HepG2 (cell line): Measurements from ENCODE around the gene ARFGEF3. TPM values are rescaled to one million over a fixed set of nuclear protein-coding genes. Genes with fewer than 3 reads are reported as not detected.
A peak's percentile ranks its signal among the peaks of the same experiment; 100 is the strongest.

Experiments used
- ATAC-seq: fragments of 200-7000 bp; cut with Tn5 transposase; 3 replicates; pipeline ENCODE4 v1.9.1; 2020; ENCODE audit warnings: mild to moderate bottlenecking, moderate library complexity
- BruUV-seq: library from RNA; stranded (reverse); fragments of 400-500 nt; replicated peaks from 2 replicates; lab custom pipeline; 2021; lab: Mats Ljungman, UMichigan
- CTCF ChIA-PET: fragments of 300-600 bp; formaldehyde crosslinking; extraction: SDS; loops from one replicate; lab custom pipeline; 2021; ENCODE audit warnings: low total read pairs, inconsistent platforms, low intra/inter-chr PET ratio; lab: Yijun Ruan, JAX
- POLR2A ChIA-PET: fragments of 350-600 bp; sonication (Branson Sonifier 250); formaldehyde crosslinking; loops from one replicate; lab custom pipeline; 2020; ENCODE audit warnings: antibody characterized with exemption, inconsistent platforms; lab: Yijun Ruan, JAX
- DNase-seq: peaks from one replicate; pipeline ENCODE4 v3.0.0-alpha.2; 2015; ENCODE audit warnings: low spot score
- FAIRE-seq: peaks from 3 replicates; lab custom pipeline; 2011; peaks lifted over from hg19 to GRCh38; lab: Jason Lieb, UNC
- H2AFZ ChIP-seq: one replicate; pipeline ENCODE4 v1.6.1; 2011; ENCODE audit warnings: low read length, inconsistent platforms
- H3K27ac ChIP-seq: fragments of 300-600 bp; 3 replicates; pipeline ENCODE4 v1.8.0; 2011; ENCODE audit warnings: mixed run types, mild to moderate bottlenecking, mixed read lengths, low read length, inconsistent platforms; ENCODE audit not compliant: insufficient read depth; ENCODE audit errors: extremely low read length
- H3K27me3 ChIP-seq, 2 experiments: fragments of 200-600 bp in 1 of 2; 2 replicates in 1 of 2; 3 replicates in 1 of 2; pipeline versions ENCODE4 v1.6.0 to v1.8.0; 2011; ENCODE audit warnings: low read length in 2 of 2, mild to moderate bottlenecking in 2 of 2, moderate library complexity in 2 of 2, inconsistent platforms in 1 of 2; ENCODE audit not compliant: insufficient read depth in 2 of 2, control insufficient read depth in 1 of 2
- H3K36me3 ChIP-seq, 2 experiments: fragments of 200-600 bp in 1 of 2; replicated peaks in 1 of 2; 2 replicates in 1 of 2; 3 replicates in 1 of 2; pipeline versions ENCODE4 v1.5.1 to v1.8.0; 2011; ENCODE audit warnings: low read length in 2 of 2, inconsistent platforms in 1 of 2; ENCODE audit not compliant: insufficient read depth in 2 of 2, control insufficient read depth in 1 of 2
- H3K4me1 ChIP-seq: 2 replicates; pipeline ENCODE4 v1.5.1; 2012; ENCODE audit warnings: low read length, inconsistent platforms; ENCODE audit not compliant: insufficient read depth
- H3K4me2 ChIP-seq: 2 replicates; pipeline ENCODE4 v1.6.0; 2011; ENCODE audit warnings: low read depth, low read length, inconsistent platforms
- H3K4me3 ChIP-seq, 3 experiments: fragments of 200-600 bp in 1 of 3; sonication (generic), shearing (Covaris generic) in 1 of 3; replicated peaks in 1 of 3; 2 replicates each; pipeline ENCODE4 v1.5.1; 2011 to 2016; ENCODE audit warnings: low read length in 3 of 3, inconsistent platforms in 2 of 3, low read depth in 2 of 3, mild to moderate bottlenecking in 2 of 3, control low read depth in 1 of 3, mixed read lengths in 1 of 3; ENCODE audit not compliant: insufficient read depth in 1 of 3
- H3K79me2 ChIP-seq: one replicate; pipeline ENCODE4 v1.6.1; 2011; ENCODE audit warnings: low read length, inconsistent platforms; ENCODE audit not compliant: insufficient read depth
- H3K9ac ChIP-seq: 2 replicates; pipeline ENCODE4 v1.6.0; 2011; ENCODE audit warnings: mild to moderate bottlenecking, low read depth, low read length, inconsistent platforms; ENCODE audit not compliant: insufficient read depth
- H3K9me3 ChIP-seq: 2 replicates; pipeline ENCODE4 v1.5.1; 2012; ENCODE audit warnings: mild to moderate bottlenecking, low read length
- H4K20me1 ChIP-seq: 2 replicates; pipeline ENCODE4 v1.6.0; 2011; ENCODE audit warnings: inconsistent platforms, mild to moderate bottlenecking, low read length, moderate library complexity; ENCODE audit not compliant: insufficient read depth
- KLF11 ChIP-seq: IDR thresholded peaks from 2 replicates; pipeline ENCODE4 v1.6.1; 2016; ENCODE audit warnings: missing compliant biosample characterization
- NR2F1 ChIP-seq, 2 experiments: fragments of 450-650 bp in 1 of 2; formaldehyde crosslinking in 1 of 2; IDR thresholded peaks; 2 replicates each; pipeline versions ENCODE4 v1.5.0 to v1.6.1; 2016 to 2020; ENCODE audit warnings: mild to moderate bottlenecking in 1 of 2, missing compliant biosample characterization in 1 of 2, missing genetic modification reagents in 1 of 2, moderate library complexity in 1 of 2
- ONECUT2 ChIP-seq: sonication (generic); formaldehyde crosslinking; IDR thresholded peaks from 2 replicates; pipeline ENCODE4 v1.4.0; 2020; ENCODE audit warnings: missing genetic modification reagents
- PBX3 ChIP-seq: sonication (generic); formaldehyde crosslinking; IDR thresholded peaks from 2 replicates; pipeline ENCODE4 v1.8.1; 2023; ENCODE audit warnings: missing genetic modification reagents, inconsistent platforms, borderline replicate concordance
- SIX1 ChIP-seq: sonication (generic); formaldehyde crosslinking; IDR thresholded peaks from 2 replicates; pipeline ENCODE4 v1.4.0; 2020; ENCODE audit warnings: missing genetic modification reagents, borderline replicate concordance
- XRCC5 ChIP-seq: fragments of 200-400 bp; formaldehyde crosslinking; optimal IDR thresholded peaks from 2 replicates; pipeline ENCODE3; 2017; ENCODE audit warnings: mild to moderate bottlenecking, low read length
- ZBTB2 ChIP-seq: sonication (generic); formaldehyde crosslinking; IDR thresholded peaks from 2 replicates; pipeline ENCODE4 v1.8.0; 2022; ENCODE audit warnings: low read depth, missing genetic modification reagents
- ZNF30 ChIP-seq: sonication (generic); formaldehyde crosslinking; IDR thresholded peaks from 2 replicates; pipeline ENCODE4 v1.5.0; 2020; ENCODE audit warnings: mild to moderate bottlenecking, missing genetic modification reagents
- ZNF646 ChIP-seq: sonication (generic); formaldehyde crosslinking; IDR thresholded peaks from 2 replicates; pipeline ENCODE4 v1.9.0; 2021; ENCODE audit warnings: mild to moderate bottlenecking, missing genetic modification reagents
- ZNF800 ChIP-seq: sonication (generic); formaldehyde crosslinking; IDR thresholded peaks from 2 replicates; pipeline ENCODE4 v1.4.0; 2020; ENCODE audit warnings: missing genetic modification reagents
- WGBS: methylation state at CpG from one replicate; pipeline ENCODE4 v1.1.6; 2017; ENCODE audit warnings: low lambda C conversion rate; 5-methylcytosine and 5-hydroxymethylcytosine counted together
- in situ Hi-C: cut with HindIII; loops from 2 replicates; pipeline ENCODE4 v1.10.0; 2017; ENCODE audit warnings: low pct_unique_long_range_greater_than_20kb; ENCODE audit not compliant: extremely low pct_ligation_motif_present
- intact Hi-C: fragments of 100-400 bp; cut with micrococcal nuclease; formaldehyde crosslinking; loops from one replicate; pipeline ENCODE4 v1.10.0; 2022; ENCODE audit not compliant: unreplicated experiment
- polyA plus RNA-seq, 8 experiments: library from polyadenylated mRNA; depleted of rRNA in 3 of 8; stranded (reverse) in 7 of 8; unstranded in 1 of 8; fragments of >200 nt; fragmentation: Illumina TruSeq in 4 of 8; extraction: Trizol in 4 of 8; gene quantifications; 2 replicates each; pipeline versions ENCODE4 v1.2.1 to v1.2.3, GENCODE V29; 2011 to 2016; ENCODE audit warnings: low read depth in 4 of 8, missing spikeins in 1 of 8, mixed read lengths in 1 of 8; ENCODE audit not compliant: insufficient read depth in 1 of 8
- total RNA-seq, 5 experiments: library from RNA; depleted of rRNA; stranded (reverse); fragments of >200 nt; fragmentation: Illumina TruSeq; extraction: Trizol; gene quantifications; 2 replicates each; pipeline ENCODE4 v1.2.3, GENCODE V29; 2016; ENCODE audit warnings: low read depth in 1 of 5

Gene ARFGEF3
- total and polyA plus RNA-seq, 2 of the 13 experiments (the other 11 are each of a cell fraction or from before 2014, with no cell fraction given): 0.60 to 2.6 TPM

GRCh38 chr6:138162111-138162954 lies 594 bp downstream of the ARFGEF3 start:
- ChIA-PET CTCF (interaction anchor here (1.5 kb wide), 1 partner anchor 116 kb away, joined by 5 read pairs; no protein-coding TSS in a partner anchor), POLR2A (no interaction called here)
- intact Hi-C loops: loop anchor here (5.0 kb wide), 1 partner anchor 115 kb away; no protein-coding TSS in a partner anchor
- H3K4me2 ChIP-seq: peak overlapping the region; percentile 88
- no peak for DNase-seq
- FAIRE-seq: no peak
- peak overlapping the region; percentile 42 to 89 (median 62) for H3K4me3 ChIP-seq
- H3K79me2 ChIP-seq: no peaks in the 10 kb centered on the region
- in situ Hi-C loops: no loop called here
- ATAC-seq: peak; percentile 51
- 4% methylated on average over 36 of the region's 53 CpGs for WGBS
- peaks cover 3 to 49% of the 10 kb centered on the region in 2 experiments; a peak in 4 of 5 replicates for H3K27me3 ChIP-seq
- H3K9ac ChIP-seq: peak overlapping the region; percentile 59
- BruUV-seq: no TSS peak
- H3K9me3 ChIP-seq: no peaks in the 10 kb centered on the region
- peaks cover 30% of the 10 kb centered on the region for H3K4me1 ChIP-seq
- no peak overlapping the region for H3K27ac ChIP-seq
- H4K20me1 ChIP-seq: no peaks in the 10 kb centered on the region
- no peak overlapping the region for H2AFZ ChIP-seq
- H3K36me3 ChIP-seq: no peaks in the 10 kb centered on the region
- TF ChIP-seq ZNF800: peak; percentile 71
- TF ChIP-seq NR2F1 (CRISPR knock-in tag; IDR thresholded peaks at IDR 0.05): no peak
- TF ChIP-seq PBX3 (CRISPR knock-in tag): no peak
- no peak for TF ChIP-seq ZBTB2 (CRISPR knock-in tag)
- TF ChIP-seq ZNF30 (CRISPR knock-in tag): no peak
- no peak for TF ChIP-seq SIX1
- 0 out of 2 replicates have a peak, but pooled peaks have one; percentile 30 for TF ChIP-seq KLF11
- TF ChIP-seq ONECUT2 (CRISPR knock-in tag): no peak
- TF ChIP-seq ZNF646 (CRISPR knock-in tag): 0 out of 2 replicates have a peak, but pooled peaks have one; percentile 22
- TF ChIP-seq XRCC5: peak; percentile 12
